SIG-M5 treated with dmso at 0.1 percent for 504 hours (cell line): ENCODE results near the gene JPT2.
"Not testable (repeated sequence)": the region's sequence is repeated elsewhere in the genome, so short reads cannot be mapped to it uniquely, and the experiment has no call there.

Experiments
- DNase-seq: peaks from one replicate; lab custom pipeline; 2025; ENCODE audit not compliant: unreplicated experiment; lab: John Stamatoyannopoulos, UW

JPT2 gene

GRCh38 chr16:1727651-1728624 lies 49.9 kb downstream of the JPT2 start:
- DNase-seq, result no peak

- no peak for DNase-seq
These were observed 50.9 kb downstream of the JPT2 start for GRCh38 chr16:1729026-1729425.

GRCh38 chr16:1729445-1729844 lies 51.4 kb downstream of the JPT2 start:
- no peak for DNase-seq

GRCh38 chr16:1731073-1731472 lies 53.0 kb downstream of the JPT2 start:
- no peak for DNase-seq

- DNase-seq, result no peak
These were observed 53.5 kb downstream of the JPT2 start for GRCh38 chr16:1731603-1732002.

GRCh38 chr16:1732071-1732470 lies 54.0 kb downstream of the JPT2 start:
- no peak for DNase-seq

GRCh38 chr16:1732551-1732987 lies 54.5 kb downstream of the JPT2 start:
- DNase-seq, result not testable (repeated sequence)

GRCh38 chr16:1734123-1734522 lies 56.0 kb downstream of the JPT2 start:
- no peak for DNase-seq

GRCh38 chr16:1734816-1735215 lies 56.7 kb downstream of the JPT2 start:
- DNase-seq, result no peak

- DNase-seq, result no peak
These were observed 62.2 kb downstream of the JPT2 start for GRCh38 chr16:1740234-1740633.

- no peak for DNase-seq
These were observed 62.9 kb downstream of the JPT2 start for GRCh38 chr16:1740781-1741490.

- no peak for DNase-seq
These were observed 63.6 kb downstream of the JPT2 start for GRCh38 chr16:1741553-1742165.

GRCh38 chr16:1743376-1744337 lies 65.6 kb downstream of the JPT2 start:
- no peak for DNase-seq

GRCh38 chr16:1744338-1744840 lies 66.3 kb downstream of the JPT2 start:
- no peak for DNase-seq

GRCh38 chr16:1745181-1745899 lies 67.3 kb downstream of the JPT2 start:
- DNase-seq, result no peak

- DNase-seq, result no peak
These were observed 68.0 kb downstream of the JPT2 start for GRCh38 chr16:1745900-1746692.

GRCh38 chr16:1746693-1747195 lies 68.7 kb downstream of the JPT2 start:
- no peak for DNase-seq

- no peak for DNase-seq
These were observed 69.9 kb downstream of the JPT2 start for GRCh38 chr16:1747934-1748333.
